ENCODE data around the gene TSHZ2.

TSHZ2 gene

DNA sequence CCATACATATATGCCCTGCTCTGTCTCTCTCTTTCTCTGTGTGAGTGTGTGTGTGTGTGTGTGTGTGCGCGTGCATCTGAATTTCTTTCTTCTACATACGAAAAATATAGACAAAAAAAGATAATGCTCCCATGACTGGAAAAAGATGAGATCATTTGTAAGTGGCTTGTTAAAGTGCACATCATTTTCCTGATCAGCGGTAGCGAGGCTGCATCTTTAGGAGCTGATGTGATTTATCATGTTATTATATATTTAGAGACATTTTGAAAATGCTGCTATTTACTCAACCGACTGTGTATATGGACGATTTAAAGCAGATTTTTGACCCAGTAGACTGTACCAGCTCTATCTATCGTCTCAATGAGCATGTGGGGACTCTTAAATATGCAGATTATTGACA lies 265.3 kb downstream of the TSHZ2 start:
- H3K4me3 ChIP-seq (ENCODE audit: low read length): no peak overlapping the region
- DNase-seq (ENCODE audit: low read depth): no peak
- TF ChIP-seq, protein P1, sequence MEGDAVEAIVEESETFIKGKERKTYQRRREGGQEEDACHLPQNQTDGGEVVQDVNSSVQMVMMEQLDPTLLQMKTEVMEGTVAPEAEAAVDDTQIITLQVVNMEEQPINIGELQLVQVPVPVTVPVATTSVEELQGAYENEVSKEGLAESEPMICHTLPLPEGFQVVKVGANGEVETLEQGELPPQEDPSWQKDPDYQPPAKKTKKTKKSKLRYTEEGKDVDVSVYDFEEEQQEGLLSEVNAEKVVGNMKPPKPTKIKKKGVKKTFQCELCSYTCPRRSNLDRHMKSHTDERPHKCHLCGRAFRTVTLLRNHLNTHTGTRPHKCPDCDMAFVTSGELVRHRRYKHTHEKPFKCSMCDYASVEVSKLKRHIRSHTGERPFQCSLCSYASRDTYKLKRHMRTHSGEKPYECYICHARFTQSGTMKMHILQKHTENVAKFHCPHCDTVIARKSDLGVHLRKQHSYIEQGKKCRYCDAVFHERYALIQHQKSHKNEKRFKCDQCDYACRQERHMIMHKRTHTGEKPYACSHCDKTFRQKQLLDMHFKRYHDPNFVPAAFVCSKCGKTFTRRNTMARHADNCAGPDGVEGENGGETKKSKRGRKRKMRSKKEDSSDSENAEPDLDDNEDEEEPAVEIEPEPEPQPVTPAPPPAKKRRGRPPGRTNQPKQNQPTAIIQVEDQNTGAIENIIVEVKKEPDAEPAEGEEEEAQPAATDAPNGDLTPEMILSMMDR (conservative IDR thresholded peaks at IDR 0.05; ENCODE audit: low read length): no peak

DNA sequence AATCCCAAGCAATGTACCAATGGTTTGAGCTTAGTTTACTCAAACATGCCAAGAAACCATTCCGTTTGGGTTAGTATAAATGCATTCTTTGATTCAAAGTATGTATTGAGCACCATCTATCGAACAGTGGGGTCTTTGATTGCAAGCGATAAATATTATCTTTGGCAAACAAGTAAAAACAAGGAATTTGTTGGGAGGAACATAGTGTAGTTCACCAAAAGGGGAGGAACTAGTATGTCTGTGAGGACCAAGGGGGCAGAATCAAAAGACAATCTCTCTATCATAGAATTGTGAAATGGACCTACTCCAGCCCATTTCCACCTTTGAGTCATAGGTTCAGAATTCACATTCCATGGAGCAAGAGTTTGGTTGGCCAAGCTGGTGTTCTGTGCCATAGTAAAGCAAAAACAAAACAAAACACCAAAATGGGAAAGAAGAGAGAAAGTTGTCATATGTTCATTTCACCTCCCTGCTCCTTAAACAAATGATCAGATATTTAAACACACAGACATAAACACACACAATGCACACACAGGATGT lies 266.0 kb downstream of the TSHZ2 start:
- TF ChIP-seq, protein P1 (conservative IDR thresholded peaks at IDR 0.05; ENCODE audit: low read length): no peak
- H3K4me3 ChIP-seq (ENCODE audit: low read length): no peak overlapping the region
- peak; percentile 42 for DNase-seq (ENCODE audit: low read depth)

DNA sequence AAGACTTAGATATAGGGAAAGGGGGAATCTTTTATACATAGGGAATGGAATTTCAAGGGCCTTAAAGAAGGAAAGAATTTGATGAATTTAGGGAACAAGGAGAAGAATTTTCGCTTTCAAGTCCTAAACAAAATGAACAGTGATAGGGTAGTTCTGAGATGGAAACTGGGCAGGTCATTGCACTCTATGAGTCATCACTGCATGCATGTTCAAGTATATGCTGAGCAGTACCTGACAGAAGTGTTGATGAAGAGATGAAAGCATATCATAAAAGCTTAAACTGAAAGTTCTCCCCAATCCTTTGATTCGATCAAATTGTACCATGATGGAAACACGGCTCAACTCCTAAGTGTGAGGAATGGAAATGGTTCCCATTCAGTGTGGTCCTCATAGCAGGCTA lies 271.0 kb downstream of the TSHZ2 start:
- H3K4me3 ChIP-seq (ENCODE audit: low read length): no peak overlapping the region
- TF ChIP-seq, protein P1 (conservative IDR thresholded peaks at IDR 0.05; ENCODE audit: low read length): no peak
- no peak for DNase-seq (ENCODE audit: low read depth)

DNA sequence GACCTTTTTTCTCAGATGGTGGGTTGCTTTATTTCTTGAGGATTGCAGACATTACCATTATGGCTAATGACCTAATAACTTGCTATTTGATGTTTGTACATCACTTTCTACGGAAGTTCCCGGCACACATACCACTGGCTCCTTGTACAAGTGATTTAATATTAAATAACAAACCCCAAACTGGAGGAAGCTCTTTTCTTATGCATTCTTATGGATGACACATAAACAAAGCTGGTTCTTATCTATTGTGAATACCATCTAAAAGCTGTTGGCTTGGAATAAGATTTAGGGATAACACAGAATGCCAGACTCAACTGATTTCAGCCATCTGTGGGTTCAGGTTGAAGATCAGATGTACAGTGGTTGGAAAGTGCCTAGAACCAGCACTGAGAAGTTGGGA lies 272.6 kb downstream of the TSHZ2 start:
- no peak overlapping the region for H3K4me3 ChIP-seq (ENCODE audit: low read length)
- TF ChIP-seq, protein P1 (conservative IDR thresholded peaks at IDR 0.05; ENCODE audit: low read length): no peak
- DNase-seq (ENCODE audit: low read depth): no peak

DNA sequence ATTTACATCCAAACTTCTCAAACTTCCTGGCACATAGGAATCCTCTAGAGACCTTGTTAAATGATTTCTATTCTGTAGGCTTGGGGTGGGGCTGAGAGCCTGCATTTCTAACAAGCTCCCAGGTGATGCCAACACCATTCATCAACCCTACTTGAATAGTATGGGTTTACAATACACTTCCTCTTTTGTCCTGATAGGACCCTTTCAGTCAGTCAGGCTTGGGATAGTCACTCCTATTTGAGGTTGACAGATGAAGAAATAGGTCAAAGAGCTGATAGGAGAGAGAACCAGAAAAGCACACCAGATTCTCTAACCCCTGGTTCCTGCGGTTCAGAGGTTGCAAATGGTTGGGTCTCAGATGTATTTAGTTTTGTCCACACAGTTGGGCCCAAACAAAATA lies 273.4 kb downstream of the TSHZ2 start:
- DNase-seq (ENCODE audit: low read depth): no peak
- H3K4me3 ChIP-seq (ENCODE audit: low read length): no peak overlapping the region
- TF ChIP-seq, protein P1 (conservative IDR thresholded peaks at IDR 0.05; ENCODE audit: low read length): no peak

DNA sequence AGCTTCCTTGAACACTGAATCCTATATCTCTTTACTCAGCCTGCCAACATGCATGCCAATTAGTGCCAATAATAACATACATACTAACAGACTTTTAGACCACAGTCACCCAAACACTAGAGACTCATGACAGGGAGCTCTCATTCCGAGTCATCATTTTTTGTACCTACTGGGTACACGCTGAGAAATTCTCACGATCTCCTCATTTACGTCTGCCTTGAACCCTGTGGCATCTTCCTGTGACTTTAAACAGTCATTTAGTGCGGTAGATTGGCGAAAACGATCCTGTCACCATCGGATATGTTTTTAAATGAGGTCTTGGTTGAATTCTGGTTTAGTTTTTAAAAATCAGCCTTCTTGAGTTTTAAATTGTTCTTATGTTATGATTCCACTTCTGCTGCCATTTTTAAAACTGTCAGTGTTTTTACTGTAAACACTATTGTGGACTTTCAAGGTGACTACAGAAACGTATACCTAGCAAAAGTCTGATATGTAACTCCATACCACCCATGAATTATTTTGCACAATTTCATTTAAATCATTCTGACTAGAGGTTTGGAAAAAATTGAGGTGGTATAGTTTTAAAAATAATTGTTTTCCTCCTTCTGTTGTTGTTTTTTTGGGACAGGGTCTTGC lies 275.4 kb downstream of the TSHZ2 start:
- no peak overlapping the region for H3K4me3 ChIP-seq (ENCODE audit: low read length)
- no peak for DNase-seq (ENCODE audit: low read depth)
- TF ChIP-seq, protein P1 (conservative IDR thresholded peaks at IDR 0.05; ENCODE audit: low read length): no peak

DNA sequence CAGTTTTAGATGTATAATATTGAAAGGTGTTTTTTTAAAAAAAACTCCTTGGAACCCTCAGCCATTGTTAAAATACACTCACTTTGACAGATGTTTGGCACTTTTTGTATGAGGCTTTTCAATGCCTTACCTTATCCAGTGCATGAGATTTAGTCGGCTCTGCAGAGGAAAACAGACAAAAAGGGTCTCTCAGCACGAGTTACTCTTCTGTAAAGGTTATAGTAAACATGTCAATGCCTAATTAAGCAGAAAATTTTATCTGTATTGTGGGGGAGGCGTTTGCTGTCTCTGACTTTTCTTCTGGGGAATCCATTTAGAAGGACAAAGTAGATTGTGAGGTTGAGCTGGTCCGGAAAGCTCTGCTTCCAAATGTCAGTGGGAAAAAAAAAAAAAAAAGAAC lies 278.3 kb downstream of the TSHZ2 start:
- no peak for DNase-seq (ENCODE audit: low read depth)
- H3K4me3 ChIP-seq (ENCODE audit: low read length): no peak overlapping the region
- TF ChIP-seq, protein P1 (conservative IDR thresholded peaks at IDR 0.05; ENCODE audit: low read length): no peak
